Effector CD4-positive, alpha-beta T cell (primary cell): ENCODE data around the gene DCLRE1C.
A peak's percentile ranks its signal among the peaks of the same experiment; 100 is the strongest.
"Not testable (repeated sequence)": the region's sequence is repeated elsewhere in the genome, so short reads cannot be mapped to it uniquely, and the experiment has no call there.

Experiments
- DNase-seq: peaks from one replicate; pipeline ENCODE4 v3.0.0-alpha.2; 2020

The DCLRE1C gene

DNA sequence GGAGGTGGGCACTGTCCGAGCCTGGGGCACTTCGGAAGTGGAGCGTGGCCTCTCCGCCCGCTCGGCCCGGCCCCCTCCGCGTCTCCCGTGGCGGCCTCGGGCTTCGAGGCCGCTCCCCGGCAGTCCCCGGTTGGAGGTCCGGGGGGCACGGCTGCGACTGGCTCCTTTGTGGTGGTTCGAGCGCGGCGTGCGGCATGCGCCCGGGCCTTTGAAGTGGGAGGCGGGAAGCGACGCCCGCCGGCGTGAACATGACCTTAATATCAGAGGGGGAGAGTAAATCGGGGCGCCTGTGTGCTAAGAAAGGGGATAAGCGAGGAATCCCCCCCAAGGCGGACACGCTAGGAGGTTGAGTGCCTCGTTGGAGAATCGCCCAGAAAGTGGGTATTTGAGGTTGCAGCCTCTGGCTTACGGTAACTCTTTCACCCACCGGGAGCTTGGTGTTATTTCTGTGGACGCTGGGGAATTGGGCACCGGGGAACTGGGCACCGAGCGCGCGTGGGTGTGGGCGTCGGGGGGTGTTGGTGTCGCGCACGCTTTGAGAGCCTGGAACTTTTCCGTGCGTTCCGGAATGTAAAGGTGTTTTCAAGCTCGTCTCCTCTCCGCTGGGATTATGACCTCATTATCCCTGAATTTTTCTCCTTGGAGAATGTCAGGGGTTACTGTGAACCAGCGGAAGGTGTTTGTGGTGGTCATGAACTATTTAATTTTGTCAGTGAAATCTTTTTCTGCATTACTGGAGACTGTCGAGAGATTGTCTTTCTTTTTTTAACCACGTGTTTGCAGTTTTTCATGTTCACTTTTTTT lies 74.6 kb downstream of the DCLRE1C start:
- peak; percentile 13 for DNase-seq

GRCh38 chr10:14878266-14879123 lies 75.4 kb downstream of the DCLRE1C start, which contains the start of gene SUV39H2:
TSS of gene SUV39H2 (plus strand) at chr10:14878866. CDS start at chr10:14878889, 23 bp downstream.
- DNase-seq, result peak; percentile 85

DNA sequence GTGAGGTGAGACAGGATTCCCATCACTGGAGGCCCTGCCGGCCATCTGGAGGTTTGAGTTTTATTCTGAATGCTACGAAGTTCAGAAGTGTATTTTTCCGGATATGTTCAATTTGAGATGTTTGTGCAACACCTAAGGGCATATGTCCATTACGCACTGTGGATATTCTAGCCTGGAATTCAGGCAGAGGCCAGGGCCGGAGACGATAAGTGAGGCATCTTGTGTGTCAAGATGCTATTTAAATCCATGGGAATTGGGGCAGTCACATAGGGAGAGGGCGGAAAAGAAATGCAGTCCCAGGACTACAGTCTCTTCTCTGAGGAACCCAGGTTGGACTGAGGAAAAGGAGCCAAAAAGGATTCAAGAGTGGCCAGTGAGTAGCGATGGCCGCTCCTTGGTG lies 77.1 kb downstream of the DCLRE1C start:
- DNase-seq, result no peak

DNA sequence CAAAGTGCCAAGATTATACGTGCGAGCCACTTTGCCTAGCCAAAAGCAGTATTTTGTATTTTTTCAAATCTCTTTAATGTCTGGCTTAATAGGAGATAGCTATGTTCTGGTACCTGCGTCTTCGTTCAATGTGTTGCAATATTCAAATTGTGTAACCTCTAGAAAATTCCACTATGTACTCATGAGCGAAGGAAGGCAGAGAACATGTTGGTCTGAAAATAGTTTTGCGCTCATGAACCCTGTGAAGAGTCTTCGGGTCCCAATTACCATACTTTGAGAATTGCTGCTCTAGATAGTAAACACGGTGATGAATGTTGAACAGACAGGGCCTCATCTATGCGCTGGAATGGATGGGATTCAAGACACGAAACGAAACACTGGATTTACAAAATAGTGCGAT lies 78.0 kb downstream of the DCLRE1C start:
- no peak for DNase-seq

DNA sequence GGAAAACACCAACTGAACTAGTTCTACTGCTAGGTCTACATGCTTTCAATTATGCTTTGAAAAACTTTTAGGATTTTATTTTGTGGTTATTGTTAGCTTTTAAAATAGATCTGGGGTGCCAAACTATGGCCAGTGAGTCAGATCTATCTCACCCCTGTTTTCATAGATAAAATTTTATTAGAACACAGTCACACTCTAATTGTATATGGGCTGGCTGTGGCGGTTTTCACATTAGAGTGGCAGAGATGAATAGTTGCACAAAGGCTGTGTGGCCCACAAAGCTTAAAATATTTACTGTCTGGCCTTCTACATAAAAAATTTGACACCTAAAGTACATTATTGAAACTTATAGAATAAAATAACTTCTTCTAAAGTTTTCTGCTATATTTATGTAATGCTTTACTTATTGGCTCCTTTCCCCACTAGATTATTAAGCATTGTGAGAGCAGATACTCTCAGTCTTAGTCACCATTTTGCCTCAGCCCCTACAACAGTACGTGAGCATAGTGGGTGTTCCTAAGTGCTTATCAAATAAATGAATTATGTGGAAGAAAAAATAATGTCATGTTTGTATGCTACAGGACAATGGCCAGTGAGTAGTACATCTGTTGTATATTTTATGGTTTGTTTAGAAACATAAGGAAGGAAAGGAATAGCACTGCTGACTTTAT lies 80.7 kb downstream of the DCLRE1C start:
- no peak for DNase-seq

GRCh38 chr10:14864871-14865270 lies 89.0 kb downstream of the DCLRE1C start:
- DNase-seq, result not testable (repeated sequence)

- not testable (repeated sequence) for DNase-seq
Observed at GRCh38 chr10:14864466-14864865, 89.4 kb downstream of the DCLRE1C start.

DNA sequence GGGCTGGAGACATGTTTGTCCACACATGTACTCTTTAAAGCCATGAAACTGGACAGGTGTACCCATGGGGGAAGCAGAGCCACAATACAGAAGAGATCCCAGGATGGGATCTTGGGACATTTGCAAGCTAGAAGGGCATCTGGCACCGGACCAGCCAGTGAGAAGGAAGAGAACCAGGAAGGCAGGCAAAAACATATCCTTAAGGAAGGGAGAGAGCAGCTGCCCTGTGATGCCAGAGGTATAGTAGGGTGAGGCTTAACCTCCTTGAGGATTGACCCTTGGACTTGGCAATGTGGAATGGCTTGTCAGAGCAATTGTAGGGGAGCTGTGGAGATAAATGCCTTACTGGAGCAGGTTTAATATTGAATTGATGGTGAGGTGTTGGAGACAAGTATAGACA lies 93.1 kb downstream of the DCLRE1C start:
- DNase-seq, result no peak

GRCh38 chr10:14859775-14860174 lies 94.1 kb downstream of the DCLRE1C start:
- no peak for DNase-seq

- DNase-seq, result no peak
Observed at GRCh38 chr10:14859043-14859442, 94.9 kb downstream of the DCLRE1C start.

GRCh38 chr10:14858338-14858960 lies 95.4 kb downstream of the DCLRE1C start:
- no peak for DNase-seq

DNA sequence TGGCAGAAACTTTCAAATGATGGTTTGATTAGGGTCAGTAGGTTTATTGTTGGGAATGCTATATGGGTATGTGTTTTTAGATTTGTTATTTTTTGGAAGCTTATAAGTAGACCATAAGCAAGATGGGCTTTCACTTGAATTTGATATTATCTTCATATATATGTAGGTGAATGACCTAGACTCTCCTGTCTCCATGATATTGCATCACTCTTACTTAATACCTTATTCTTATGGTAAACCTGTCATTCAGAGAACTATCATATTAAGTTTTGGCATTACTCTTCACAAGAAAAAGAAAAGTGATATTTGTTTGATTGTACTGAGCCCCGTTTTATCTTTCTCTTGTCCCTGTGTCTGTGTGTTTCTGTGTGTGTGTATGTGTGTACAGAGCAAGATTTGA lies 98.4 kb downstream of the DCLRE1C start:
- no peak for DNase-seq

GRCh38 chr10:14852236-14852635 lies 101.7 kb downstream of the DCLRE1C start:
- DNase-seq, result no peak
